ENCODE results near the gene HOXA4. TPM values are rescaled to one million over a fixed set of nuclear protein-coding genes. Genes with fewer than 3 reads are reported as not detected.

HOXA4 gene
- total and polyA plus RNA-seq, 7 donors, result 1.8 to 4.8 (median 2.9) TPM; not detected in 1

DNA sequence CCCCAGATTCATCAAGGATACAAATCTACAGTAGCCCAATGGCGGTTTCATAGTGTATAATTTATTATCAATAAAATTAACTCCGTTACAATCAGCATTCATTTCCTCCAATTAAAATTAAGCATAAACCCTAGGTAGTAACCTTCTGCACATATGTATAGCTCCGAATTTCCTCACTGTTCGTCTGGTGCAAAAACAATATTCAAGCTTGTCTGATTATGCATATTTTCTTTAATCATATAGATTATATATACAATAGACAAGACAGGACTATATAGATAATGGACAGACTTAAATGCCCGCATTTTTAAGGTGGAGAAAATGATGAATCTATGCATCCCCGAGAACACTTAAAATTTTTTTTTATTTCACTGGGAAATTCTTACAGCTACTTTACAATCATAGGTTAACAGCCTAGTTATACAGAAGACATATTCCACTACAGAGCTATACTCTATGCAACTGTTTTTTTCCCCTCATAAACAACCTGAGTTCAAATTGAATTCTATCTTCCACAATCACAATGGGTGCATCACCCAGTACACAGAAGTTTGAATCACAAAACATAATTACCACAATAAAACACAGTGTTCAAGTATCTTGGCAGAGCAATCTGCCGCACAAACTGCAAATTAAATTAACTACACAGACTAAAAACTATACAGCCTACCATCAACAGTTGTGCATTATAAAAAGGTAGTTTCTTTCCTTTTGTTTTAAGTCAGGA, 32.2 kb upstream of the HOXA4 start:
- Histone ChIP-seq H3K4me1 (peaks cover 0 to 50% (median 39%) of the 10 kb centered on the region in 4 donors), H3K9me3 (no peaks in the 10 kb centered on the region), H3K36me3 (no peaks in the 10 kb centered on the region), H3K27ac (peak overlapping the region in 3 of 4 donors; percentile 97 to 98 (median 98)), H3K27me3 (no peaks in the 10 kb centered on the region), H3K4me3 (peak overlapping the region; percentile 80 to 85 (median 82))
- 10 to 39% methylated on average over 7 of the region's 7 CpGs for WGBS, 2 donors
- DNase-seq, result no peak
- intact Hi-C loops (cut with DNase I), result no loop called here
- TF ChIP-seq, protein P1, sequence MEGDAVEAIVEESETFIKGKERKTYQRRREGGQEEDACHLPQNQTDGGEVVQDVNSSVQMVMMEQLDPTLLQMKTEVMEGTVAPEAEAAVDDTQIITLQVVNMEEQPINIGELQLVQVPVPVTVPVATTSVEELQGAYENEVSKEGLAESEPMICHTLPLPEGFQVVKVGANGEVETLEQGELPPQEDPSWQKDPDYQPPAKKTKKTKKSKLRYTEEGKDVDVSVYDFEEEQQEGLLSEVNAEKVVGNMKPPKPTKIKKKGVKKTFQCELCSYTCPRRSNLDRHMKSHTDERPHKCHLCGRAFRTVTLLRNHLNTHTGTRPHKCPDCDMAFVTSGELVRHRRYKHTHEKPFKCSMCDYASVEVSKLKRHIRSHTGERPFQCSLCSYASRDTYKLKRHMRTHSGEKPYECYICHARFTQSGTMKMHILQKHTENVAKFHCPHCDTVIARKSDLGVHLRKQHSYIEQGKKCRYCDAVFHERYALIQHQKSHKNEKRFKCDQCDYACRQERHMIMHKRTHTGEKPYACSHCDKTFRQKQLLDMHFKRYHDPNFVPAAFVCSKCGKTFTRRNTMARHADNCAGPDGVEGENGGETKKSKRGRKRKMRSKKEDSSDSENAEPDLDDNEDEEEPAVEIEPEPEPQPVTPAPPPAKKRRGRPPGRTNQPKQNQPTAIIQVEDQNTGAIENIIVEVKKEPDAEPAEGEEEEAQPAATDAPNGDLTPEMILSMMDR (IDR thresholded peaks at IDR 0.05), result no peak
- TF ChIP-seq EP300 (IDR thresholded peaks at IDR 0.05), result no peak
- no peak for TF ChIP-seq POLR2AphosphoS5 (IDR thresholded peaks at IDR 0.05)
- no peak for TF ChIP-seq POLR2A (IDR thresholded peaks at IDR 0.05)

DNA sequence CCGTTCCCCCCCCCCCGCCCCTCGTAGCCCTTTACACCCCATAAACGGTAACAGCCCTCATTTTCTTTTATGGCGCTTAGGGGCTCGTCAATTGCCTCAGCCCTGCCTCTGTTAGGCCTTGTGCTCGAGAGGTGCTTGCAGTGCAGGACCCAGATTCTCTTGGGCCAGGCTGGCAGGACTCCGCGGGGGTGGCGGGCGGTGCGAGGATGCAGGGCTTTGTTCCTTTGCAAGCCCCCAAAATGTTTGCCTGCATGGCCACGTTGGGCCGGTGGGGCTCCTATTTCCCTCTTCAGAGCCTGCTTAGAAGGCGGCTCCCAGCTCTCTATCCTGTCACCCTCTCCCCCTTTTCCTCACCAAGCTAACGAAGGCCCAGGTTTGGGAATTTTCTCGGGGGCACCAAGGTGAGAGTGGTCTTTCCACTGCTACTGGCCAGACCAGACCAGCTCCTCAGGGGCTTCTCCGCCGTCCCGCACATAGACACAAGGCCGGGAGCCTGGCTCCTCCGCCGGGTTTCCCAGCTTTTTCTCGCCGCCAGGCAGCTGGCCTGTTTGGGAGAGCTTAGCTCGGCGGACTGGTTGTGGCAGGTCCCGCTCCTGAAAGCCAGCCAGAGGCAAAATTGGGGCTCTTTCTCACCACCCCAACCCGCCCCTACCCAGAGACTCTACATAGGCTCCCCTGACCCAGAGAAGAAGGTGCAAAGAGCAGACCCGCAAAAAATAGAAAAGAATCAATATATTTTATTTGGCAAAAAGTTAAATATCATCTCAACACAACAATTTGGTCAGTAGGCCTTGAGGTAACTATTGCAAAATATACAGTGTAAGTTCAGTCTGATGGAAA, 31.4 kb upstream of the HOXA4 start:
- H3K27ac ChIP-seq, result peak overlapping the region in 3 of 4 donors; percentile 97 to 98 (median 98)
- 6 to 27% methylated on average over 30 of the region's 30 CpGs for WGBS, 2 donors
- peak overlapping the region; percentile 38 to 85 (median 82) for H3K4me3 ChIP-seq
- intact Hi-C loops (cut with DNase I), result loop anchor here (1.0 to 2.0 kb wide), 3 partner anchors 475 to 961 kb away; partner anchors contain the start of genes CBX3 and HNRNPA2B1
- no peaks in the 10 kb centered on the region for H3K9me3 ChIP-seq
- peaks cover 0 to 49% (median 36%) of the 10 kb centered on the region in 4 donors for H3K4me1 ChIP-seq
- no peaks in the 10 kb centered on the region for H3K27me3 ChIP-seq
- TF ChIP-seq POLR2AphosphoS5 (IDR thresholded peaks at IDR 0.05) (no peak), EP300 (IDR thresholded peaks at IDR 0.05) (no peak), POLR2A (IDR thresholded peaks at IDR 0.05) (no peak)
- TF ChIP-seq, protein P1 (IDR thresholded peaks at IDR 0.05), result no peak
- peak; percentile 72 for DNase-seq
- no peaks in the 10 kb centered on the region for H3K36me3 ChIP-seq

DNA sequence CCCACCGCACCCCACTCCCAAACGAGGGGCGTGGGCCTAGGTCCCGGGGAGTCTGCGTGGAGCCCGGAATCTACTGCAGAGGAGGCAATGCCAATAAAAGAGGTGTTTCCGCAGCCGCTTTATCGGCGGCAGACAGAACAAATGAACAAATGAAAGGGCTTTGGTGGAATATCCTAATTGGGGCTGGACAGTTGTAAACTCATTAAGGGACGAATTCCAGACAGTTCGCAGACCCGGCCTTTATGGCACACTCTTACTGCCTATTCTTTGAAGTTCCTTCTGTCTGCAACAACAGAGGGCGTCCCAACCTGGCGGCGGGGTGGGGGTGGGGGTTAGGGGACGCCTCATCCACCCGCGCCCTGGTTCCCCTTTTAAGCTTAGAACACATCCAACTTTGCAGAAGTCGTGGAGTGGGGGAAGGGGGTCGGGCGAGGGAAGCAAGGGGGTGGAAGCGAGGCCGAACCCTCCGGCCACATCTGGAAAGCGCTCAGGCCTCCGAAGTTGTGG, 30.7 kb upstream of the HOXA4 start:
- intact Hi-C loops (cut with DNase I), result loop anchor here (1.0 to 2.0 kb wide), 3 partner anchors 474 to 960 kb away; partner anchors contain the start of genes CBX3 and HNRNPA2B1
- TF ChIP-seq POLR2AphosphoS5 (IDR thresholded peaks at IDR 0.05), result no peak
- TF ChIP-seq, protein P1 (IDR thresholded peaks at IDR 0.05), result peak in 1 of 4 experiments; percentile 38
- no peaks in the 10 kb centered on the region for H3K9me3 ChIP-seq
- no peaks in the 10 kb centered on the region for H3K36me3 ChIP-seq
- peak overlapping the region; percentile 38 to 85 (median 82) for H3K4me3 ChIP-seq
- DNase-seq, result peak; percentile 73
- no peaks in the 10 kb centered on the region for H3K27me3 ChIP-seq
- H3K4me1 ChIP-seq, result peaks cover 0 to 46% (median 38%) of the 10 kb centered on the region in 4 donors
- H3K27ac ChIP-seq, result peak overlapping the region in 3 of 4 donors; percentile 97 to 98 (median 98)
- 1 to 3% methylated on average over 27 of the region's 27 CpGs for WGBS, 2 donors

DNA sequence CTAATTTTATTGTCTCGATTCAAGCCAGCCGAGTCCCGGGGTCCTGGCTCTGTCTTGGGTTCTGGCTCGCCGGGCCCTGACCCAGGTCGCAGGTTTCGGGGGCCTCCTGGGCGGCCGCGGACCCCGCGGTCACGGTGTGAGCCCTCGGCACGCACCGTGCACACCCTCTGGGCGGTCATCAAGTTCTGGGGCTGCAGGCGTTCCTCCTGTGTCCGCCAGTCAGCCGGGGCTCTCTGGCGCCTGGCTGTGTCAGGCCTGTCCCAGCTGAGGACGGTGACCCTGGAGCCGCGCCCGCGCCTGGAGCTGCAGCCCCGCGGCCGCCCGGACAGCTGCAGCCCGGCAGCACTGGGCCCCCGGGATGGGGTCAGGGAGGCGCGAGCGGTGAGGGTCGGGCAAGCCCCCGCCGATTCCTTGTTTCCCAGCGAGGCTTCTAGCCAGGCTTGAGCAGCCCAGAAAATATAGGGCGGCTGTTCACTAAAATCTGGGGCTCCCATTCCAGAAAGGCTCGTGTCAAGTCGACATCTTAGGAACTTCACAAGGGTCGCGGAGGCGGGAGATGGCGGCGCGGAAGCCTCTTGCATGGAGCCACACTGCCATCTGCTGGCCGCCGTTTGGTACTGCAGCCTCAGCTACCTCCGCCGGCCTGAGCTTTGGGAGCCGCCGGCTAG, 30.1 kb upstream of the HOXA4 start:
- intact Hi-C loops (cut with DNase I), result loop anchor here (1.0 to 2.0 kb wide), 3 partner anchors 474 to 960 kb away; partner anchors contain the start of genes CBX3 and HNRNPA2B1
- DNase-seq, result peak; percentile 94
- H3K36me3 ChIP-seq, result no peaks in the 10 kb centered on the region
- H3K27ac ChIP-seq, result peak overlapping the region in 3 of 4 donors; percentile 97 to 98 (median 98)
- TF ChIP-seq POLR2AphosphoS5 (IDR thresholded peaks at IDR 0.05) (peak in 1 of 4 donors; percentile 38), EP300 (IDR thresholded peaks at IDR 0.05) (no peak)
- TF ChIP-seq, protein P1 (IDR thresholded peaks at IDR 0.05), result peak; percentile 98 to 100 (median 99)
- H3K4me1 ChIP-seq, result peaks cover 0 to 44% (median 40%) of the 10 kb centered on the region in 4 donors
- no peaks in the 10 kb centered on the region for H3K9me3 ChIP-seq
- no peaks in the 10 kb centered on the region for H3K27me3 ChIP-seq
- peak overlapping the region; percentile 38 to 85 (median 82) for H3K4me3 ChIP-seq
- 1 to 2% methylated on average over 54 of the region's 54 CpGs for WGBS, 2 donors
